Smooth muscle cell (in vitro differentiated cells): ENCODE results near the gene IRF2. TPM values are rescaled to one million over a fixed set of nuclear protein-coding genes. Genes with fewer than 3 reads are reported as not detected.

Experiments
- DNase-seq: peaks from one replicate; lab custom pipeline; 2025; ENCODE audit not compliant: unreplicated experiment; lab: John Stamatoyannopoulos, UW
- H2AFZ ChIP-seq: fragments of 200-600 bp; sonication (generic); 2 replicates; pipeline ENCODE4 v1.6.0; 2016; ENCODE audit warnings: antibody characterized with exemption, low read depth, mild to moderate bottlenecking
- H3F3A ChIP-seq: fragments of 200-600 bp; sonication (generic); 2 replicates; pipeline ENCODE4 v1.6.0; 2017; ENCODE audit warnings: antibody characterized with exemption, low read depth
- H3K27ac ChIP-seq: fragments of 200-600 bp; sonication (generic); 2 replicates; pipeline ENCODE4 v1.5.1; 2016; ENCODE audit warnings: low read depth, mild to moderate bottlenecking
- H3K27me3 ChIP-seq: fragments of 200-600 bp; sonication (generic); 2 replicates; pipeline ENCODE4 v1.6.1; 2016; ENCODE audit warnings: low read depth, mild to moderate bottlenecking
- H3K36me3 ChIP-seq: fragments of 200-600 bp; sonication (generic); 2 replicates; pipeline ENCODE4 v1.5.1; 2016; ENCODE audit warnings: low read depth
- H3K4me1 ChIP-seq: fragments of 200-600 bp; sonication (generic); 2 replicates; pipeline ENCODE4 v1.5.1; 2016; ENCODE audit warnings: low read depth
- H3K4me2 ChIP-seq: fragments of 200-600 bp; sonication (generic); 2 replicates; pipeline ENCODE4 v1.6.0; 2016; ENCODE audit warnings: mild to moderate bottlenecking
- H3K4me3 ChIP-seq: fragments of 200-600 bp; sonication (generic); 2 replicates; pipeline ENCODE4 v1.5.1; 2016; ENCODE audit warnings: mild to moderate bottlenecking
- H3K79me2 ChIP-seq: fragments of 200-600 bp; sonication (generic); 2 replicates; pipeline ENCODE4 v1.6.0; 2016; ENCODE audit warnings: low read depth, mild to moderate bottlenecking
- H3K9ac ChIP-seq: fragments of 200-600 bp; sonication (generic); 2 replicates; pipeline ENCODE4 v1.6.0; 2016; ENCODE audit warnings: low read depth
- H3K9me3 ChIP-seq: fragments of 200-600 bp; sonication (generic); replicated peaks from 2 replicates; pipeline ENCODE4 v1.5.1; 2016; ENCODE audit warnings: low read depth
- H4K20me1 ChIP-seq: fragments of 200-600 bp; sonication (generic); 2 replicates; pipeline ENCODE4 v1.6.0; 2016; ENCODE audit warnings: low read depth
- CTCF ChIP-seq: fragments of 200-600 bp; sonication (generic); IDR thresholded peaks from 2 replicates; pipeline ENCODE4 v1.5.1; 2017; ENCODE audit warnings: borderline replicate concordance, mild to moderate bottlenecking, antibody characterized with exemption; ENCODE audit not compliant: insufficient read depth, poor library complexity, severe bottlenecking
- WGBS: methylation state at CpG from one replicate; pipeline ENCODE4 v1.1.7; 2016; ENCODE audit warnings: low lambda C conversion rate; 5-methylcytosine and 5-hydroxymethylcytosine counted together
- polyA plus RNA-seq: library from polyadenylated mRNA; unstranded; fragments of >200 nt; fragmentation: Nextera tagmentation; extraction: Ambion mirVana; gene quantifications from 2 replicates; pipeline ENCODE4 v1.2.1, GENCODE V29; 2016
- total RNA-seq: library from RNA; depleted of rRNA; stranded (reverse); fragments of >200 nt; gene quantifications from 2 replicates; pipeline ENCODE4 v1.2.3, GENCODE V29; 2014

The IRF2 gene
- total and polyA plus RNA-seq, 2 experiments from 2014 or later, result 10.2 to 21.6 TPM

GRCh38 chr4:184422378-184422777 is 52.0 kb downstream of the IRF2 start:
- DNase-seq, result no peak
- no peaks in the 10 kb centered on the region for H3K4me1 ChIP-seq
- no peak overlapping the region for H3K4me3 ChIP-seq
- H3K9me3 ChIP-seq, result no peaks in the 10 kb centered on the region
- no peaks in the 10 kb centered on the region for H3K27me3 ChIP-seq
- peaks cover 21% of the 10 kb centered on the region for H3K79me2 ChIP-seq
- 66% methylated on average over 3 of the region's 3 CpGs for WGBS
- H4K20me1 ChIP-seq, result peaks cover 47% of the 10 kb centered on the region
- H3F3A ChIP-seq, result no peaks in the 10 kb centered on the region
- no peak overlapping the region for H2AFZ ChIP-seq
- no peak overlapping the region for H3K9ac ChIP-seq
- no peak for TF ChIP-seq CTCF
- no peaks in the 10 kb centered on the region for H3K36me3 ChIP-seq
- no peak overlapping the region for H3K27ac ChIP-seq
- no peak overlapping the region for H3K4me2 ChIP-seq

- H3K36me3 ChIP-seq, result no peaks in the 10 kb centered on the region
- no peak for DNase-seq
- no peaks in the 10 kb centered on the region for H3K4me1 ChIP-seq
- H3K9ac ChIP-seq, result no peak overlapping the region
- no peak for TF ChIP-seq CTCF
- WGBS, result 94% methylated on average over 11 of the region's 11 CpGs
- H3K9me3 ChIP-seq, result no peaks in the 10 kb centered on the region
- H3K4me3 ChIP-seq, result no peak overlapping the region
- peaks cover 47% of the 10 kb centered on the region for H4K20me1 ChIP-seq
- no peak overlapping the region for H3K4me2 ChIP-seq
- no peaks in the 10 kb centered on the region for H3K27me3 ChIP-seq
- H3F3A ChIP-seq, result no peaks in the 10 kb centered on the region
- H3K27ac ChIP-seq, result no peak overlapping the region
- no peak overlapping the region for H2AFZ ChIP-seq
- H3K79me2 ChIP-seq, result peaks cover 21% of the 10 kb centered on the region
Measured at GRCh38 chr4:184421533-184422155, 52.7 kb downstream of the IRF2 start.

- no peak for DNase-seq
- Histone ChIP-seq H3K4me1 (no peaks in the 10 kb centered on the region), H3K4me2 (no peak overlapping the region), H3K9me3 (no peaks in the 10 kb centered on the region), H4K20me1 (peaks cover 47% of the 10 kb centered on the region), H3K9ac (no peak overlapping the region), H2AFZ (no peak overlapping the region), H3K27me3 (no peaks in the 10 kb centered on the region), H3K36me3 (no peaks in the 10 kb centered on the region), H3K27ac (no peak overlapping the region), H3F3A (no peaks in the 10 kb centered on the region), H3K79me2 (peaks cover 21% of the 10 kb centered on the region), H3K4me3 (no peak overlapping the region)
- TF ChIP-seq CTCF, result no peak
- 82% methylated on average over 5 of the region's 5 CpGs for WGBS
Measured at GRCh38 chr4:184420881-184421416, 53.4 kb downstream of the IRF2 start.

- no peaks in the 10 kb centered on the region for H3F3A ChIP-seq
- peaks cover 47% of the 10 kb centered on the region for H4K20me1 ChIP-seq
- peaks cover 21% of the 10 kb centered on the region for H3K79me2 ChIP-seq
- H3K27ac ChIP-seq, result no peak overlapping the region
- no peak overlapping the region for H2AFZ ChIP-seq
- H3K36me3 ChIP-seq, result no peaks in the 10 kb centered on the region
- TF ChIP-seq CTCF, result no peak
- DNase-seq, result no peak
- H3K4me2 ChIP-seq, result no peak overlapping the region
- H3K9me3 ChIP-seq, result no peaks in the 10 kb centered on the region
- WGBS, result 99% methylated on average over 5 of the region's 5 CpGs
- no peaks in the 10 kb centered on the region for H3K27me3 ChIP-seq
- no peak overlapping the region for H3K9ac ChIP-seq
- no peak overlapping the region for H3K4me3 ChIP-seq
- H3K4me1 ChIP-seq, result no peaks in the 10 kb centered on the region
Measured at GRCh38 chr4:184420402-184420801, 53.9 kb downstream of the IRF2 start.
